Measurements from ENCODE around the gene TRIM60. TPM values are rescaled to one million over a fixed set of nuclear protein-coding genes. Genes with fewer than 3 reads are reported as not detected.

Gene TRIM60
- not detected in 2 replicates for total RNA-seq

DNA sequence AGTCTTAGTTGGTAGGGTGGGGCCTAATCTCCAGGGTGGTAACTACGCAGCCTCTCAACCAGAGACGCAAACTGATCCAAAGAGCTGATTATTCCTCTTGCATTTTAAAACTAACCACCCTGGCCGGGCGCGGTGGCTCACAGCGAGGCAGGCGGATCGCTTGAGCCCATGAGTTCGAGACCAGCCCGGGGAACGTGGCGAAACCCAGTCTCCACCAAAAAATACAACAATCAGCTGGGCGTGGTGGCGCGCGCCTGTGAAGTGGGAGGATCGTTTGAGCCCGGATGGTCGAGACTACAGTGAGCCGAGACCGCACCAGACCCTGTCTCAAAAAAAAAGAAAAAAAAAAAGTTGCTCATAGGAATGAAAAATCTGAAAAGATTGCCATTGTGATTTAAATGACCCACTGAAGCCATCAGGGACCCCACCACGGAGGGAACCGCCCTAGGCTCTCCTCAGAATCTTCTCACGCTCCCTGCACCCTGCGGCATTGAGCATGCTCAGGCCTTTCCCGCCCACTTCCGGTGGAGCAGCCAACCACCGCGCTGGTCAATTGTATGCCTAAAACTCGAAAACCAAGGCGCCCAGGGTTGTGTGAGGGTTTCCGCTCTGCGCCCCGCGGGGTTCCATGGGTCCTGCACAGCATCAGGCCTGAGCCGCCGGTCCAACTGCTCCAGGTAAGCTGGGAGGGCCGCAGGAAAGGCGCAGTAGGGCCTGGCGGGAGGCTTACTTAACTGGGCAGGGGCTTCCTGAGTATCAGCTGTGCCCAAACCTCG, at the start of gene TRIM60:
Gene TRIM60, plus strand, starts transcription at position 564 of the 776 bp plus-strand sequence. CDS start 8,074 bp downstream, outside the sequence.

DNA sequence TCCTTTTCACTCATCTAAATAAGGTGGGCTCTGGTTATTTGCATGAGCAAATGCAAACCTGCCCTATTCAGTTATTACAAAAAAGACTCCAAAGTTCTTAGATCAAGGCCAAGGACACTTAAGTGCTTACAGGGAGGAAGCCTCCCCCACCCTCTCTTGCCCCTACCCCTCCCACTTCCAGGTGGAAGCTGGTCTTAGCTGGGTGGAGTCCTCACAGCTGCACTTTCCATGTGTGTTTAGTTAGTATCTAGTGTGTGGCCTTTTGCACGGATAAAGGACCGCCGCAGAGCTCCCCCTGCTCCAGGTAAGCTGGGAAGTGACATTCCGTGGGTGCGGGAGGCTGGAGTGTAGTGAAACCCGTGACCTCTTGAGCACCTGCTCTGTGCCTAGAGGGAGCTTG, 21.8 kb downstream of the TRIM60 start, which contains the start of gene TRIM75:
Gene TRIM75, plus strand, starts transcription at position 222 of the 400 bp plus-strand sequence. CDS start 5,282 bp downstream, outside the sequence.

Other genes starting within 250 kb of the TRIM60 start
- not detected in 2 replicates for gene APELA, start 154.8 kb upstream of the TRIM60 start, total RNA-seq
- 0.19 TPM in 1 of 2 replicates, not detected in the other for gene TRIM61, start 54.3 kb upstream of the TRIM60 start, total RNA-seq
- not detected in 2 replicates for gene TRIM75, start 21.9 kb downstream of the TRIM60 start, total RNA-seq
- gene TMEM192, start 80.9 kb downstream of the TRIM60 start, total RNA-seq = 3.8 and 5.6 TPM in 2 replicates
- gene KLHL2, start 175.6 kb downstream of the TRIM60 start, total RNA-seq = 29.4 and 34.4 TPM in 2 replicates

All from endothelial cell of coronary artery (primary cell).